ENCODE measurements around the gene TBC1D24.

GRCh38 chr16:2496223-2497115 is 21.5 kb downstream of the TBC1D24 start:
- TF ChIP-seq, protein P1, sequence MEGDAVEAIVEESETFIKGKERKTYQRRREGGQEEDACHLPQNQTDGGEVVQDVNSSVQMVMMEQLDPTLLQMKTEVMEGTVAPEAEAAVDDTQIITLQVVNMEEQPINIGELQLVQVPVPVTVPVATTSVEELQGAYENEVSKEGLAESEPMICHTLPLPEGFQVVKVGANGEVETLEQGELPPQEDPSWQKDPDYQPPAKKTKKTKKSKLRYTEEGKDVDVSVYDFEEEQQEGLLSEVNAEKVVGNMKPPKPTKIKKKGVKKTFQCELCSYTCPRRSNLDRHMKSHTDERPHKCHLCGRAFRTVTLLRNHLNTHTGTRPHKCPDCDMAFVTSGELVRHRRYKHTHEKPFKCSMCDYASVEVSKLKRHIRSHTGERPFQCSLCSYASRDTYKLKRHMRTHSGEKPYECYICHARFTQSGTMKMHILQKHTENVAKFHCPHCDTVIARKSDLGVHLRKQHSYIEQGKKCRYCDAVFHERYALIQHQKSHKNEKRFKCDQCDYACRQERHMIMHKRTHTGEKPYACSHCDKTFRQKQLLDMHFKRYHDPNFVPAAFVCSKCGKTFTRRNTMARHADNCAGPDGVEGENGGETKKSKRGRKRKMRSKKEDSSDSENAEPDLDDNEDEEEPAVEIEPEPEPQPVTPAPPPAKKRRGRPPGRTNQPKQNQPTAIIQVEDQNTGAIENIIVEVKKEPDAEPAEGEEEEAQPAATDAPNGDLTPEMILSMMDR (IDR thresholded peaks at IDR 0.05) = no peak
- TF ChIP-seq POLR2A (IDR thresholded peaks at IDR 0.05) = no peak

All from heart left ventricle (tissue), 13 donors.